Left kidney (tissue), 1 donor: ENCODE measurements around the gene METTL8. TPM values are rescaled to one million over a fixed set of nuclear protein-coding genes. Genes with fewer than 3 reads are reported as not detected.

Experiments
- polyA plus RNA-seq: library from polyadenylated mRNA; unstranded; fragments of 120-200 nt; gene quantifications from one replicate; pipeline ENCODE4 v1.2.1, GENCODE V29; 2013; ENCODE audit not compliant: insufficient read length

Gene METTL8
- polyA plus RNA-seq, 1 donor = 21.0 TPM

Other genes with a start within 250 kb of the METTL8 start
- gene DCAF17, start 236 bp upstream of the METTL8 start, polyA plus RNA-seq = 36.4 TPM
- gene CYBRD1, start 88.5 kb upstream of the METTL8 start, polyA plus RNA-seq = 41.6 TPM